Heart left ventricle (tissue), 16 donors: ENCODE data around the gene COL11A1. TPM values are rescaled to one million over a fixed set of nuclear protein-coding genes. Genes with fewer than 3 reads are reported as not detected.

Experiments used
- ATAC-seq, 4 donors: fragments of 200-7000 bp; cut with Tn5 transposase; one replicate each; pipeline ENCODE4 v1.9.1; 2020 to 2022; ENCODE audit warnings: moderate library complexity in 4 of 4, mild to moderate bottlenecking in 3 of 4, moderate number of reproducible peaks in 1 of 4
- DNase-seq, 5 donors: peaks; one replicate each; pipeline ENCODE4 v3.0.0-alpha.2; 2020
- H3K27ac ChIP-seq, 12 donors: fragments of 200-600 bp; sonication (generic) in 4 of 12; one replicate each; pipeline versions ENCODE4 v1.5.0 to v1.8.0; 2016 to 2022; ENCODE audit warnings: mild to moderate bottlenecking in 2 of 12
- H3K27me3 ChIP-seq, 9 donors: fragments of 200-600 bp; sonication (generic) in 2 of 9; one replicate each; pipeline versions ENCODE4 v1.5.1 to v1.8.0; 2016 to 2022; ENCODE audit warnings: mild to moderate bottlenecking in 3 of 9
- H3K36me3 ChIP-seq, 9 donors: fragments of 200-600 bp; sonication (generic) in 2 of 9; one replicate each; pipeline versions ENCODE4 v1.5.0 to v1.8.0; 2018 to 2022; ENCODE audit warnings: mild to moderate bottlenecking in 2 of 9
- H3K4me1 ChIP-seq, 12 donors: fragments of 200-600 bp; sonication (generic) in 4 of 12; one replicate each; pipeline versions ENCODE4 v1.5.0 to v1.8.0; 2016 to 2022; ENCODE audit warnings: mild to moderate bottlenecking in 3 of 12
- H3K4me3 ChIP-seq, 12 donors: fragments of 200-600 bp; sonication (generic) in 4 of 12; one replicate each; pipeline versions ENCODE4 v1.5.0 to v1.8.0; 2017 to 2022; ENCODE audit warnings: mild to moderate bottlenecking in 9 of 12, moderate library complexity in 4 of 12
- H3K9me3 ChIP-seq, 12 donors: fragments of 200-600 bp; sonication (generic) in 4 of 12; one replicate each; pipeline versions ENCODE4 v1.5.0 to v1.8.0; 2016 to 2022; ENCODE audit warnings: mild to moderate bottlenecking in 1 of 12
- POLR2A ChIP-seq, 2 donors: fragments of 450-650 bp; IDR thresholded peaks; one replicate each; pipeline ENCODE4 v1.6.1; 2017; ENCODE audit warnings: antibody characterized with exemption in 2 of 2, mild to moderate bottlenecking in 2 of 2, moderate library complexity in 2 of 2
- WGBS, 4 donors: extraction: QIAGEN DNeasy Blood & Tissue Kit in 2 of 4; methylation state at CpG; one replicate each; pipeline versions ENCODE4 v1.1.5 to v1.1.7; 2013 to 2018; 5-methylcytosine and 5-hydroxymethylcytosine counted together
- intact Hi-C, 10 donors: fragments of 100-400 bp; cut with DNase I; formaldehyde crosslinking; loops; one replicate each; pipeline versions ENCODE4 v1.11.1 to v1.14.2; 2022
- polyA plus RNA-seq, 2 donors: library from polyadenylated mRNA; stranded (reverse); fragments of 200-250 nt; gene quantifications; one replicate each; pipeline ENCODE4 v1.2.3, GENCODE V29; 2013
- total RNA-seq, 9 donors: library from RNA; depleted of rRNA in 2 of 9; stranded (reverse); fragments of >200 nt in 2 of 9; fragmentation: NEBNext Ultra II Directional in 3 of 9; extraction: Animal tissue kit (Norgen Biotek cat#: 25700) in 3 of 9; gene quantifications; one replicate each; pipeline versions ENCODE4 v1.1.0 to v1.2.4, GENCODE V29; 2016 to 2023
- TF ChIP-seq, protein P1 (sequence below), 12 donors: fragments of 200-600 bp; sonication (generic) in 4 of 12; IDR thresholded peaks; one replicate each; pipeline versions ENCODE4 v1.5.0 to v1.8.0; 2018 to 2022; ENCODE audit warnings: antibody characterized with exemption in 12 of 12, mild to moderate bottlenecking in 5 of 12
- donor health status: ischemic (EF 13 %, LVEDD 7.1; RV severe dilation, severe dysfunction).
- donor health status: healthy with polysubstance abuse.
- donor health status: DM: no; HTN: yes; CAD: no.
- donor health status: DM: no; HTN: no; CAD: no.
- donor health status: ischemic (EF 25% LVEDD 6.9; RV normal size, moderate dysfunction).
- donor health status: ischemic (EF 25% LVEDD 5.7; RV mildly dilated, moderate dysfunction).
- donor health status: healthy.
- donor health status: DM: yes; HTN: yes; CAD: no.
- donor health status: ischemic (EF 35%, LVEDD 5.7; RV mildly dilated, moderate dysfunction).
- donor health status: nonischemic (EF 11% LVEDD 7.7; RV severe dilation, severe dysfunction).
- donor health status: DM: yes; HTN: yes; CAD: no.
- donor health status: PGD.
- donor health status: ischemic (EF 29% LVEDD 5.4; RV normal size, mild dysfunction).
- donor health status: nonischemic (EF 23%, LVEDD 6.1; RV moderate dilation, normal function).

The COL11A1 gene
- total and polyA plus RNA-seq, 11 donors, result 0.05 TPM; not detected in 10

GRCh38 chr1:102872097-102872496 is 236.2 kb downstream of the COL11A1 start:
- ATAC-seq (no peak), DNase-seq (no peak)
- Histone ChIP-seq H3K36me3 (no peaks in the 10 kb centered on the region), H3K27ac (no peak overlapping the region), H3K4me3 (no peak overlapping the region), H3K4me1 (no peaks in the 10 kb centered on the region), H3K27me3 (no peaks in the 10 kb centered on the region), H3K9me3 (peaks cover 0 to 11% (median 0%) of the 10 kb centered on the region in 12 donors)
- WGBS, 4 donors, result 78 to 89% (median 84%) methylated on average over 2 to 4 of the region's 4 CpGs
- intact Hi-C loops, result no loop called here
- no peak for TF ChIP-seq POLR2A (IDR thresholded peaks at IDR 0.05)
- TF ChIP-seq, protein P1, sequence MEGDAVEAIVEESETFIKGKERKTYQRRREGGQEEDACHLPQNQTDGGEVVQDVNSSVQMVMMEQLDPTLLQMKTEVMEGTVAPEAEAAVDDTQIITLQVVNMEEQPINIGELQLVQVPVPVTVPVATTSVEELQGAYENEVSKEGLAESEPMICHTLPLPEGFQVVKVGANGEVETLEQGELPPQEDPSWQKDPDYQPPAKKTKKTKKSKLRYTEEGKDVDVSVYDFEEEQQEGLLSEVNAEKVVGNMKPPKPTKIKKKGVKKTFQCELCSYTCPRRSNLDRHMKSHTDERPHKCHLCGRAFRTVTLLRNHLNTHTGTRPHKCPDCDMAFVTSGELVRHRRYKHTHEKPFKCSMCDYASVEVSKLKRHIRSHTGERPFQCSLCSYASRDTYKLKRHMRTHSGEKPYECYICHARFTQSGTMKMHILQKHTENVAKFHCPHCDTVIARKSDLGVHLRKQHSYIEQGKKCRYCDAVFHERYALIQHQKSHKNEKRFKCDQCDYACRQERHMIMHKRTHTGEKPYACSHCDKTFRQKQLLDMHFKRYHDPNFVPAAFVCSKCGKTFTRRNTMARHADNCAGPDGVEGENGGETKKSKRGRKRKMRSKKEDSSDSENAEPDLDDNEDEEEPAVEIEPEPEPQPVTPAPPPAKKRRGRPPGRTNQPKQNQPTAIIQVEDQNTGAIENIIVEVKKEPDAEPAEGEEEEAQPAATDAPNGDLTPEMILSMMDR (IDR thresholded peaks at IDR 0.05), result no peak

GRCh38 chr1:102863704-102864103 is 244.6 kb downstream of the COL11A1 start:
- no peak for TF ChIP-seq POLR2A (IDR thresholded peaks at IDR 0.05)
- TF ChIP-seq, protein P1 (IDR thresholded peaks at IDR 0.05), result no peak
- Histone ChIP-seq H3K4me3 (no peak overlapping the region), H3K36me3 (no peaks in the 10 kb centered on the region), H3K27ac (no peak overlapping the region), H3K4me1 (no peaks in the 10 kb centered on the region), H3K9me3 (peaks cover 0 to 5% (median 0%) of the 10 kb centered on the region in 12 donors), H3K27me3 (no peaks in the 10 kb centered on the region)
- ATAC-seq, result no peak
- 46 to 55% (median 50%) methylated on average over 2 of the region's 2 CpGs for WGBS, 4 donors
- intact Hi-C loops, result no loop called here
- DNase-seq, result no peak

DNA sequence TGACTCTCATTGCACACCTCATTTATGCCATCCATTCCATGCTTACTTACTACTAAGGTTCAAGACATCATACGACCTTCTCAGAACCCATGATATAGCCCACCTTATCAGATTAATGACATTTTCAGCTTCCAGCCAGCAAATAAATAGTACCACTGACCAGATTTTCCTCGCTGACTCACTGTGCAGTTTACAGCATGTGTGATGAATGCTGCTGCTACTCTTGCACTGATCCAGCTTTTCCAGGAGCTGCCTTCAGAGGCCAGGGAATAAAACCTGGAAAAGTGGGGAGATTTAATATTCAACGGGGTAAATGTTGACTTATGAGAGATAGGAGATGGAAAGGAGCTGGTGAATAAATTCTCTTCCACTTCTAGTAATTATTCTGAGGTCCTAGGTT is 247.1 kb downstream of the COL11A1 start:
- H3K4me3 ChIP-seq, result no peak overlapping the region
- intact Hi-C loops, result no loop called here
- no peaks in the 10 kb centered on the region for H3K4me1 ChIP-seq
- ATAC-seq, result no peak
- no peak overlapping the region for H3K27ac ChIP-seq
- peaks cover 0 to 11% (median 0%) of the 10 kb centered on the region in 12 donors for H3K9me3 ChIP-seq
- no peaks in the 10 kb centered on the region for H3K27me3 ChIP-seq
- TF ChIP-seq, protein P1 (IDR thresholded peaks at IDR 0.05), result no peak
- TF ChIP-seq POLR2A (IDR thresholded peaks at IDR 0.05), result no peak
- DNase-seq, result no peak
- no peaks in the 10 kb centered on the region for H3K36me3 ChIP-seq
- WGBS, 4 donors, result 65 to 70% (median 67%) methylated on average over 3 of the region's 3 CpGs

- TF ChIP-seq POLR2A (IDR thresholded peaks at IDR 0.05), result no peak
- TF ChIP-seq, protein P1 (IDR thresholded peaks at IDR 0.05), result no peak
- Histone ChIP-seq H3K4me3 (no peak overlapping the region), H3K4me1 (no peaks in the 10 kb centered on the region), H3K27me3 (no peaks in the 10 kb centered on the region), H3K27ac (no peak overlapping the region), H3K9me3 (peaks cover 0 to 22% (median 0%) of the 10 kb centered on the region in 12 donors), H3K36me3 (no peaks in the 10 kb centered on the region)
- intact Hi-C loops, result no loop called here
- ATAC-seq (no peak), DNase-seq (no peak)
Measured at GRCh38 chr1:102858695-102859094, 249.6 kb downstream of the COL11A1 start.
